MM.1S (cell line): ENCODE data around the gene NTF3.

ENCODE experiments used
- EZH2 ChIP-seq: fragments of 300-600 bp; sonication (generic); optimal IDR thresholded peaks from 2 replicates; pipeline ENCODE3; 2017; ENCODE audit warnings: low read depth, mild to moderate bottlenecking, antibody characterized with exemption, low read length, mixed read lengths
- EZH2phosphoT487 ChIP-seq: fragments of 300-600 bp; sonication (generic); IDR thresholded peaks from 2 replicates; pipeline ENCODE4 v1.6.1; 2018; ENCODE audit warnings: antibody characterized with exemption, low read length
- TF ChIP-seq, protein P1 (sequence below): fragments of 300-600 bp; sonication (generic); IDR thresholded peaks from 2 replicates; pipeline ENCODE4 v1.5.1; 2016; ENCODE audit warnings: antibody characterized with exemption, low read length, mixed read lengths

DNA sequence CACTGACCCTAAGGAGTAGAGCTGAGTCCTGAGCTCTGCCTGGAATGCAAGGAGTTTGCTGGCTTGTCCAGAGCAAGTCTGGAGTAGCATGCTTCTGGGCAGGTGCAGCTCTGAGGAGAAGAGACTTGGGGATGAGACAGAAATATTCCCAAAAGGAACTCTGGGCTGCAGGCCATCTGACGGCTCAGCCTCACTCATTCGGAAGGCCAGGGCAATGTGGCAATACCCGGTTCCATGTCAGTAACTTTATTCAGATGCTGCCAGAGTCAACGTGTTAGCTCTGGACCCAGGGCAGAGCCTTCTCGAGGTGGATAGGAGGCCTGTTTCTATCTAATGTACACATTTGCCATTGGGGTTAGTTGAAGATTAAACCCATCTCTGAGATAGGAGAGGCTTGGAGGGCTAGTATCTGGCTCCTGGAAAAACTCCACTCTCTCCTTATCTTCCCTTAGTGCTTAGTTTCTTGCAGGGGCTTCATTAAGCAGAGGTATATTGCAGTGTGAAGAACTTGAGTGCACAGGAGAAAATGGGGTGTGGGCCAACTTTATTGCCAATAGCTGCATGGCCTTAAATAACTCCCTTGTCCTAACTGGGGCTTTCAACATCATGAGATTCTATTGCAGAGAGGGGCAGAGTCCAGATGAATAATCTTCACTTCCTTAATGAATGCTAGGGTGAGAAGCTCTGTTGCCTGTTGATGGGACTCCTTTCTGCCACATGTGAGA is 65.6 kb downstream of the NTF3 start:
- TF ChIP-seq, protein P1, sequence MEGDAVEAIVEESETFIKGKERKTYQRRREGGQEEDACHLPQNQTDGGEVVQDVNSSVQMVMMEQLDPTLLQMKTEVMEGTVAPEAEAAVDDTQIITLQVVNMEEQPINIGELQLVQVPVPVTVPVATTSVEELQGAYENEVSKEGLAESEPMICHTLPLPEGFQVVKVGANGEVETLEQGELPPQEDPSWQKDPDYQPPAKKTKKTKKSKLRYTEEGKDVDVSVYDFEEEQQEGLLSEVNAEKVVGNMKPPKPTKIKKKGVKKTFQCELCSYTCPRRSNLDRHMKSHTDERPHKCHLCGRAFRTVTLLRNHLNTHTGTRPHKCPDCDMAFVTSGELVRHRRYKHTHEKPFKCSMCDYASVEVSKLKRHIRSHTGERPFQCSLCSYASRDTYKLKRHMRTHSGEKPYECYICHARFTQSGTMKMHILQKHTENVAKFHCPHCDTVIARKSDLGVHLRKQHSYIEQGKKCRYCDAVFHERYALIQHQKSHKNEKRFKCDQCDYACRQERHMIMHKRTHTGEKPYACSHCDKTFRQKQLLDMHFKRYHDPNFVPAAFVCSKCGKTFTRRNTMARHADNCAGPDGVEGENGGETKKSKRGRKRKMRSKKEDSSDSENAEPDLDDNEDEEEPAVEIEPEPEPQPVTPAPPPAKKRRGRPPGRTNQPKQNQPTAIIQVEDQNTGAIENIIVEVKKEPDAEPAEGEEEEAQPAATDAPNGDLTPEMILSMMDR, result no peak
- TF ChIP-seq EZH2, result no peak
- no peak for TF ChIP-seq EZH2phosphoT487
